ENCODE measurements around the gene LATS2.

LATS2 gene

GRCh38 chr13:21001471-21001870 is 59.9 kb downstream of the LATS2 start:
- WGBS, 2 donors (ENCODE audit: extremely low coverage in 2 of 2, insufficient read length in 2 of 2, insufficient replicate concordance in 1 of 2) = no CpG with 5 or more reads among the region's 5 CpGs
- H3K14ac ChIP-seq (ENCODE audit: low read length) = no peak overlapping the region
- H3K4me2 ChIP-seq (ENCODE audit: insufficient read depth, low read length, poor library complexity, severe bottlenecking) = no peak overlapping the region
- H3K4me3 ChIP-seq (ENCODE audit: low read length in 2 of 2) = no peak overlapping the region
- H3K79me1 ChIP-seq (ENCODE audit: low read depth, low read length) = peaks cover 7% of the 10 kb centered on the region
- H3K36me3 ChIP-seq (replicated peaks in 1 of 2; ENCODE audit: control insufficient read depth in 2 of 2, insufficient read depth in 2 of 2, low read length in 2 of 2) = peaks cover 2 to 5% of the 10 kb centered on the region in 2 donors
- no peaks in the 10 kb centered on the region for H3K4me1 ChIP-seq (ENCODE audit: control insufficient read depth in 2 of 2, insufficient read depth in 1 of 2, low read depth in 1 of 2, low read length in 2 of 2)
- no peak overlapping the region for H3K9ac ChIP-seq (ENCODE audit: low read depth, low read length, poor library complexity)
- H4K91ac ChIP-seq (ENCODE audit: low read depth, low read length, poor library complexity) = no peak overlapping the region
- H3K4ac ChIP-seq (ENCODE audit: low read length) = no peak overlapping the region
- no peaks in the 10 kb centered on the region for H3K27me3 ChIP-seq (ENCODE audit: control insufficient read depth in 3 of 3, insufficient read depth in 3 of 3, low read depth in 1 of 3, low read length in 3 of 3)
- H3K23ac ChIP-seq (ENCODE audit: low read depth, low read length, poor library complexity) = no peak overlapping the region
- H3K9me3 ChIP-seq (replicated peaks in 1 of 2; ENCODE audit: control insufficient read depth in 2 of 2, insufficient read depth in 1 of 2, low read depth in 1 of 2, low read length in 2 of 2) = peaks cover 0 to 2% of the 10 kb centered on the region in 2 donors
- no peak overlapping the region for H3K27ac ChIP-seq (replicated peaks; ENCODE audit: low read length)
- DNase-seq (ENCODE audit: low spot score) = no peak
- no peak overlapping the region for H2BK120ac ChIP-seq (ENCODE audit: low read depth, low read length)
- H4K8ac ChIP-seq (ENCODE audit: low read depth, low read length) = no peak overlapping the region
- H2BK5ac ChIP-seq (ENCODE audit: low read length) = no peak overlapping the region
- no peak overlapping the region for H2BK12ac ChIP-seq (ENCODE audit: low read length)
- H2BK15ac ChIP-seq (ENCODE audit: low read length) = no peak overlapping the region
- H3K18ac ChIP-seq (ENCODE audit: low read length) = no peak overlapping the region
- no peak overlapping the region for H2AK5ac ChIP-seq (ENCODE audit: low read depth, low read length)
- no peak overlapping the region for H2AFZ ChIP-seq (ENCODE audit: low read length)

GRCh38 chr13:21000647-21001046 is 60.7 kb downstream of the LATS2 start:
- no CpG with 5 or more reads among the region's 1 CpG for WGBS, 2 donors (ENCODE audit: extremely low coverage in 2 of 2, insufficient read length in 2 of 2, insufficient replicate concordance in 1 of 2)
- H2AFZ ChIP-seq (ENCODE audit: low read length) = no peak overlapping the region
- H3K27ac ChIP-seq (replicated peaks; ENCODE audit: low read length) = no peak overlapping the region
- no peak overlapping the region for H2BK120ac ChIP-seq (ENCODE audit: low read depth, low read length)
- no peak overlapping the region for H4K8ac ChIP-seq (ENCODE audit: low read depth, low read length)
- H3K14ac ChIP-seq (ENCODE audit: low read length) = no peak overlapping the region
- H2BK5ac ChIP-seq (ENCODE audit: low read length) = no peak overlapping the region
- DNase-seq (ENCODE audit: low spot score) = no peak
- no peaks in the 10 kb centered on the region for H3K4me1 ChIP-seq (ENCODE audit: control insufficient read depth in 2 of 2, insufficient read depth in 1 of 2, low read depth in 1 of 2, low read length in 2 of 2)
- peaks cover 3 to 5% of the 10 kb centered on the region in 2 donors for H3K36me3 ChIP-seq (replicated peaks in 1 of 2; ENCODE audit: control insufficient read depth in 2 of 2, insufficient read depth in 2 of 2, low read length in 2 of 2)
- no peak overlapping the region for H3K4ac ChIP-seq (ENCODE audit: low read length)
- no peak overlapping the region for H3K9ac ChIP-seq (ENCODE audit: low read depth, low read length, poor library complexity)
- H2BK12ac ChIP-seq (ENCODE audit: low read length) = no peak overlapping the region
- peaks cover 0 to 2% of the 10 kb centered on the region in 2 donors for H3K9me3 ChIP-seq (replicated peaks in 1 of 2; ENCODE audit: control insufficient read depth in 2 of 2, insufficient read depth in 1 of 2, low read depth in 1 of 2, low read length in 2 of 2)
- no peaks in the 10 kb centered on the region for H3K27me3 ChIP-seq (ENCODE audit: control insufficient read depth in 3 of 3, insufficient read depth in 3 of 3, low read depth in 1 of 3, low read length in 3 of 3)
- no peak overlapping the region for H3K18ac ChIP-seq (ENCODE audit: low read length)
- peaks cover 7% of the 10 kb centered on the region for H3K79me1 ChIP-seq (ENCODE audit: low read depth, low read length)
- no peak overlapping the region for H3K23ac ChIP-seq (ENCODE audit: low read depth, low read length, poor library complexity)
- no peak overlapping the region for H2BK15ac ChIP-seq (ENCODE audit: low read length)
- no peak overlapping the region for H3K4me3 ChIP-seq (ENCODE audit: low read length in 2 of 2)
- no peak overlapping the region for H3K4me2 ChIP-seq (ENCODE audit: insufficient read depth, low read length, poor library complexity, severe bottlenecking)
- H4K91ac ChIP-seq (ENCODE audit: low read depth, low read length, poor library complexity) = no peak overlapping the region
- H2AK5ac ChIP-seq (ENCODE audit: low read depth, low read length) = no peak overlapping the region

- H4K8ac ChIP-seq (ENCODE audit: low read depth, low read length) = no peak overlapping the region
- H3K4ac ChIP-seq (ENCODE audit: low read length) = peak overlapping the region; percentile 77
Observed at GRCh38 chr13:20998649-20999415, 62.6 kb downstream of the LATS2 start.

GRCh38 chr13:20997301-20998161 is 63.9 kb downstream of the LATS2 start:
- H3K4ac ChIP-seq (ENCODE audit: low read length) = no peak overlapping the region
- H3K27me3 ChIP-seq (ENCODE audit: control insufficient read depth in 3 of 3, insufficient read depth in 3 of 3, low read depth in 1 of 3, low read length in 3 of 3) = no peaks in the 10 kb centered on the region
- H2BK120ac ChIP-seq (ENCODE audit: low read depth, low read length) = no peak overlapping the region
- H3K4me1 ChIP-seq (ENCODE audit: control insufficient read depth in 2 of 2, insufficient read depth in 1 of 2, low read depth in 1 of 2, low read length in 2 of 2) = no peaks in the 10 kb centered on the region
- H2BK12ac ChIP-seq (ENCODE audit: low read length) = no peak overlapping the region
- H3K4me2 ChIP-seq (ENCODE audit: insufficient read depth, low read length, poor library complexity, severe bottlenecking) = no peak overlapping the region
- H3K18ac ChIP-seq (ENCODE audit: low read length) = no peak overlapping the region
- no peak overlapping the region for H3K27ac ChIP-seq (replicated peaks; ENCODE audit: low read length)
- no peak overlapping the region for H2AFZ ChIP-seq (ENCODE audit: low read length)
- no peak overlapping the region for H2BK5ac ChIP-seq (ENCODE audit: low read length)
- no peak overlapping the region for H3K14ac ChIP-seq (ENCODE audit: low read length)
- peaks cover 9 to 27% of the 10 kb centered on the region in 2 donors for H3K36me3 ChIP-seq (replicated peaks in 1 of 2; ENCODE audit: control insufficient read depth in 2 of 2, insufficient read depth in 2 of 2, low read length in 2 of 2)
- H2BK15ac ChIP-seq (ENCODE audit: low read length) = no peak overlapping the region
- no peak overlapping the region for H4K8ac ChIP-seq (ENCODE audit: low read depth, low read length)
- H3K9ac ChIP-seq (ENCODE audit: low read depth, low read length, poor library complexity) = no peak overlapping the region
- H2AK5ac ChIP-seq (ENCODE audit: low read depth, low read length) = no peak overlapping the region
- H3K79me1 ChIP-seq (ENCODE audit: low read depth, low read length) = peaks cover 15% of the 10 kb centered on the region
- H4K91ac ChIP-seq (ENCODE audit: low read depth, low read length, poor library complexity) = no peak overlapping the region
- DNase-seq (ENCODE audit: low spot score) = no peak
- peaks cover 0 to 2% of the 10 kb centered on the region in 2 donors for H3K9me3 ChIP-seq (replicated peaks in 1 of 2; ENCODE audit: control insufficient read depth in 2 of 2, insufficient read depth in 1 of 2, low read depth in 1 of 2, low read length in 2 of 2)
- H3K4me3 ChIP-seq (ENCODE audit: low read length in 2 of 2) = no peak overlapping the region
- no CpG with 5 or more reads among the region's 14 CpGs for WGBS, 2 donors (ENCODE audit: extremely low coverage in 2 of 2, insufficient read length in 2 of 2, insufficient replicate concordance in 1 of 2)
- no peak overlapping the region for H3K23ac ChIP-seq (ENCODE audit: low read depth, low read length, poor library complexity)

More at GRCh38 chr13:20998649-20999415, 62.6 kb downstream of the LATS2 start:
- no peak overlapping the region for H2AFZ ChIP-seq (ENCODE audit: low read length)
- H3K9me3 ChIP-seq (replicated peaks in 1 of 2; ENCODE audit: control insufficient read depth in 2 of 2, insufficient read depth in 1 of 2, low read depth in 1 of 2, low read length in 2 of 2) = peaks cover 0 to 2% of the 10 kb centered on the region in 2 donors
- no peak overlapping the region for H4K91ac ChIP-seq (ENCODE audit: low read depth, low read length, poor library complexity)
- WGBS, 2 donors (ENCODE audit: extremely low coverage in 2 of 2, insufficient read length in 2 of 2, insufficient replicate concordance in 1 of 2) = no CpG with 5 or more reads among the region's 60 CpGs
- H3K36me3 ChIP-seq (replicated peaks in 1 of 2; ENCODE audit: control insufficient read depth in 2 of 2, insufficient read depth in 2 of 2, low read length in 2 of 2) = peaks cover 8 to 21% of the 10 kb centered on the region in 2 donors
- H2BK120ac ChIP-seq (ENCODE audit: low read depth, low read length) = no peak overlapping the region
- H3K27ac ChIP-seq (replicated peaks; ENCODE audit: low read length) = no peak overlapping the region
- no peak for DNase-seq (ENCODE audit: low spot score)
- no peak overlapping the region for H2BK15ac ChIP-seq (ENCODE audit: low read length)
- H3K18ac ChIP-seq (ENCODE audit: low read length) = no peak overlapping the region
- H3K9ac ChIP-seq (ENCODE audit: low read depth, low read length, poor library complexity) = peak overlapping the region; percentile 3
- no peak overlapping the region for H2AK5ac ChIP-seq (ENCODE audit: low read depth, low read length)
- H3K27me3 ChIP-seq (ENCODE audit: control insufficient read depth in 3 of 3, insufficient read depth in 3 of 3, low read depth in 1 of 3, low read length in 3 of 3) = no peaks in the 10 kb centered on the region
- H3K23ac ChIP-seq (ENCODE audit: low read depth, low read length, poor library complexity) = no peak overlapping the region
- H2BK5ac ChIP-seq (ENCODE audit: low read length) = no peak overlapping the region
- no peaks in the 10 kb centered on the region for H3K4me1 ChIP-seq (ENCODE audit: control insufficient read depth in 2 of 2, insufficient read depth in 1 of 2, low read depth in 1 of 2, low read length in 2 of 2)
- H2BK12ac ChIP-seq (ENCODE audit: low read length) = no peak overlapping the region
- H3K4me2 ChIP-seq (ENCODE audit: insufficient read depth, low read length, poor library complexity, severe bottlenecking) = no peak overlapping the region
- peaks cover 9% of the 10 kb centered on the region for H3K79me1 ChIP-seq (ENCODE audit: low read depth, low read length)
- peak overlapping the region in 1 of 2 donors; percentile 4 for H3K4me3 ChIP-seq (ENCODE audit: low read length in 2 of 2)
- peak overlapping the region; percentile 64 for H3K14ac ChIP-seq (ENCODE audit: low read length)
